Measurements from ENCODE around the gene BRD4. TPM values are rescaled to one million over a fixed set of nuclear protein-coding genes. Genes with fewer than 3 reads are reported as not detected.
A peak's percentile ranks its signal among the peaks of the same experiment; 100 is the strongest.

BRD4 gene
- total and polyA plus RNA-seq, 10 of the 15 experiments (the other 5 are each of a cell fraction or from before 2014, with no cell fraction given) = 5.3 to 84.4 (median 11.8) TPM

- ChIA-PET CTCF (no interaction called here), POLR2A (no interaction called here), RAD21 (ENCODE audit: unreplicated experiment) (no interaction called here), SMC1A (ENCODE audit: uncharacterized antibody, unreplicated experiment) (interaction anchor here (1.6 to 1.8 kb wide), 3 partner anchors 14 to 45 kb away, joined by 3 to 6 read pairs (median 3); partner anchors contain the start of gene AKAP8L)
- 0 out of 2 replicates have a peak, but pooled peaks cover 5% of the 10 kb centered on the region for H4K20me1 ChIP-seq (ENCODE audit: control insufficient read depth, insufficient read depth)
- H3K4me1 ChIP-seq (ENCODE audit: control insufficient read depth, insufficient read depth, low read length) = 0 out of 2 replicates have a peak, but pooled peaks cover 2% of the 10 kb centered on the region
- no peaks in the 10 kb centered on the region for H3K9me3 ChIP-seq (replicated peaks; ENCODE audit: control insufficient read depth, insufficient read depth, low read length)
- FAIRE-seq = no peak
- H3K9ac ChIP-seq (ENCODE audit: control insufficient read depth, insufficient read depth, low read length) = no peak overlapping the region
- TF ChIP-seq YY1 (IDR thresholded peaks at IDR 0.05; ENCODE audit: low read depth, low read length) = no peak
- TF ChIP-seq POLR2A (IDR thresholded peaks at IDR 0.05; ENCODE audit: low read depth, low read length) = peak; percentile 46; the same call in 1 of the 2 replicates
- no peak overlapping the region for H3K27ac ChIP-seq (ENCODE audit: control insufficient read depth, insufficient read depth)
- no peak overlapping the region for H3K4me2 ChIP-seq (ENCODE audit: control insufficient read depth, insufficient read depth)
- in situ Hi-C loops (cut with MboI) (no loop called here), intact Hi-C loops (cut with micrococcal nuclease; ENCODE audit: unreplicated experiment) (loop anchor here (5.0 kb wide), 2 partner anchors 87 to 113 kb away; partner anchors contain the start of gene RASAL3)
- TSS peak; percentile 11 for BruUV-seq (replicated peaks)
- peaks cover 59% of the 10 kb centered on the region for H3K79me2 ChIP-seq (ENCODE audit: control insufficient read depth, insufficient read depth, low read length)
- no peaks in the 10 kb centered on the region for H3K27me3 ChIP-seq (replicated peaks in 1 of 2; ENCODE audit: control insufficient read depth in 2 of 2, insufficient read depth in 2 of 2, low read length in 1 of 2)
- ATAC-seq = no peak
- peaks cover 8 to 36% of the 10 kb centered on the region in 2 experiments; a peak in 3 of 4 replicates for H3K36me3 ChIP-seq (ENCODE audit: control insufficient read depth in 2 of 2, insufficient read depth in 2 of 2, low read length in 1 of 2)
- 91% methylated on average over 24 of the region's 24 CpGs for WGBS (ENCODE audit: insufficient coverage, insufficient replicate concordance, low lambda C conversion rate, missing lambda C conversion rate)
- no peak overlapping the region for H2AFZ ChIP-seq (ENCODE audit: control insufficient read depth, low read depth, low read length)
- no peak overlapping the region for H3K4me3 ChIP-seq
- no peak for DNase-seq (ENCODE audit: low read depth, low spot score)
Observed at GRCh38 chr19:15374796-15375440, 42.6 kb upstream of the BRD4 start.

DNA sequence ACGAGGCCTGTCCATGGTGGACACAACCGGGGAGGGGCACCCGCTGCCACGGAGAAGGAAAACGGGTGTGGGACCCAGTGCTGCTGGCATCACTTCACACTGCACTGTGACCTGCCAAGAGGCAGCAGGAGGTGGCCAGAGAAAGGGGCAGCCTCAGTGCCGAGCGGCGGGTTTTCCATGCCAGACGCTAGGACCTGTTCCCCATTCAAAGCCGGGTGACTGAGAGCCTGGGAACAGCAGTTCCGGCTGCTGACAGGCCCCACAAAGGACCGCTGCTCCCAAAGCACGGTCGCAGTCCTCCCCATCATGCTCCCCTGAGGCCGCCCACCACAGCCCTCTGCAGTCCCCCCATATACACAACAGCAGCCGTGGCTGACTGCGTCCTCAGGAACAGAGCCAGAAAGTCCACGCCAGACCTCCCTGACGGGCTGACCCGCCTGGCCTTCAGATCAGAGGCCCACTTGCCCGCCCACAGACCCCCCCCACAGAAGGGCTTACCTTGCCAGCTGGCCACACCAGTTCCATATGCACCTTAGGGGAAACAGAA is 41.8 kb upstream of the BRD4 start:
- CTCF ChIA-PET = no interaction called here

More for the DNA sequence above, 41.8 kb upstream of the BRD4 start:
- ChIA-PET POLR2A (no interaction called here), RAD21 (ENCODE audit: unreplicated experiment) (no interaction called here), SMC1A (ENCODE audit: uncharacterized antibody, unreplicated experiment) (no interaction called here)
- BruUV-seq (replicated peaks) = no TSS peak
- no peak overlapping the region; the same call in 1 of the 2 replicates for H3K4me2 ChIP-seq (ENCODE audit: control insufficient read depth, insufficient read depth)
- H3K9ac ChIP-seq (ENCODE audit: control insufficient read depth, insufficient read depth, low read length) = no peak overlapping the region
- WGBS (ENCODE audit: insufficient coverage, insufficient replicate concordance, low lambda C conversion rate, missing lambda C conversion rate) = 88% methylated on average over 21 of the region's 21 CpGs
- no peaks in the 10 kb centered on the region for H3K27me3 ChIP-seq (replicated peaks in 1 of 2; ENCODE audit: control insufficient read depth in 2 of 2, insufficient read depth in 2 of 2, low read length in 1 of 2)
- no peak overlapping the region for H3K4me3 ChIP-seq
- H3K36me3 ChIP-seq (ENCODE audit: control insufficient read depth in 2 of 2, insufficient read depth in 2 of 2, low read length in 1 of 2) = peaks cover 9 to 42% of the 10 kb centered on the region in 2 experiments; a peak in 3 of 4 replicates
- intact Hi-C loops (cut with micrococcal nuclease; ENCODE audit: unreplicated experiment) (no loop called here), in situ Hi-C loops (cut with MboI) (no loop called here)
- 0 out of 2 replicates have a peak, but pooled peaks cover 2% of the 10 kb centered on the region for H3K4me1 ChIP-seq (ENCODE audit: control insufficient read depth, insufficient read depth, low read length)
- no peak overlapping the region for H3K27ac ChIP-seq (ENCODE audit: control insufficient read depth, insufficient read depth)
- TF ChIP-seq RELB (IDR thresholded peaks at IDR 0.05; ENCODE audit: low read depth) (no peak), JUNB (IDR thresholded peaks at IDR 0.05) (no peak)
- DNase-seq (ENCODE audit: low read depth, low spot score) = no peak
- no peak for FAIRE-seq
- no peak for ATAC-seq
- H3K9me3 ChIP-seq (replicated peaks; ENCODE audit: control insufficient read depth, insufficient read depth, low read length) = no peaks in the 10 kb centered on the region
- 0 out of 2 replicates have a peak, but pooled peaks cover 5% of the 10 kb centered on the region for H4K20me1 ChIP-seq (ENCODE audit: control insufficient read depth, insufficient read depth)
- peaks cover 55% of the 10 kb centered on the region for H3K79me2 ChIP-seq (ENCODE audit: control insufficient read depth, insufficient read depth, low read length)
- H2AFZ ChIP-seq (ENCODE audit: control insufficient read depth, low read depth, low read length) = no peak overlapping the region
